Endometrium (tissue), 2 donors: ENCODE data around the gene GNPTAB.
A peak's percentile ranks its signal among the peaks of the same experiment; 100 is the strongest.

Experiments used
- FAIRE-seq: peaks from 2 replicates; lab custom pipeline; 2012; peaks lifted over from hg19 to GRCh38; lab: Jason Lieb, UNC
- donor health status: control.
- donor health status: control.

GNPTAB gene

DNA sequence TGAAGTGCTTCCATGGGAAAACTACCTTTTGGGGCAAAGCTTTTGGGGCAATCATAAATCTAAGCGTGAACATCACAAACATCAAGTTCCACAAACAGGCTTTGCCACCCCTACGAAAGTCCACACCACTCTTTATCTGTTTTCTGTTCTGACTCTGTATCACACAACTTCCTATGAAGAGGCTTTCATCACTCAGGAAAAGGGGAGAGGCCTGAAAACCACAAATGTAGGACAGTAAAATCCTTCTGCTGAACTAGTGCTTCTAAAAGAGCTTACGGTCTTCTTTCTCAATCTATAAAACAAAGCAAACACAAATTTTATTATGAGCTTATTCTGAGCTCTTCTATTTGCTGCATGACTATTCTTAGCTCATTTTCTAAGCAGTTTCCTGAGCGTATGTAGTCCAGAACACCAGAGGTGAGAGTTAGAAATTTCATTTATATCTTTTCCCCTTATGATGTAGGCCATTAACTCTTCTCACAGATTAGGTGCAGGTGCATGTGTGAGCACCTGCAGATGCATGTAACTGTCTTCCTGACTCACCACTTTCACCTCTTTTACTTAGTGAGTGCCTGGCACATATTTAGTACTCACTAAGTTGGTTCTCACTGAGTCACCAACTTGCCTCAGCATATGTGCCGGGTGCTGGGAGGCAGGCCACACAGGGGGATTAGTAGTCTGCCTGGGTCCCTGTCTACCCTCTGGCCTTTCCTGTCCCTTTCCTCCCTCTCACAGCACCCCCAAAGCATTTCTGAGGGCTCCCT lies 58.6 kb downstream of the GNPTAB start:
- FAIRE-seq: no peak

DNA sequence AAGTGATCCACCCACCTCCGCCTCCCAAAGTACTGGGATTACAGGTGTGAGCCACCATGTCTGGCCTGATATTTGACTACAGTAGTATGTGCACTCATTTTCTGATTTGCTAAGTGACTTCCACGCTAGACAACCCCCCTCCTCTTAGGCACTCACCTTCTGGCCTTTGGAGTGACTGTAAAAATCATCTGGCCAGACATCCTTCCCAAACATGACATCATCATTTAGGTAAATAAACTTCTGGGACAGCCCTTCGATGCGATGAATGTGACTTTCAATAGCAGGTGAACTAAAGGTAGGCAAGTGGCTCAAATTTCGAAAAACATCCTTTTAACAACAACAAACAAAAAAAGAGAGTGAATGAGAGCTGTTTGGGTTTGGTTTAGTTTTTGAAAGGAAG lies 60.9 kb downstream of the GNPTAB start:
- no peak for FAIRE-seq

DNA sequence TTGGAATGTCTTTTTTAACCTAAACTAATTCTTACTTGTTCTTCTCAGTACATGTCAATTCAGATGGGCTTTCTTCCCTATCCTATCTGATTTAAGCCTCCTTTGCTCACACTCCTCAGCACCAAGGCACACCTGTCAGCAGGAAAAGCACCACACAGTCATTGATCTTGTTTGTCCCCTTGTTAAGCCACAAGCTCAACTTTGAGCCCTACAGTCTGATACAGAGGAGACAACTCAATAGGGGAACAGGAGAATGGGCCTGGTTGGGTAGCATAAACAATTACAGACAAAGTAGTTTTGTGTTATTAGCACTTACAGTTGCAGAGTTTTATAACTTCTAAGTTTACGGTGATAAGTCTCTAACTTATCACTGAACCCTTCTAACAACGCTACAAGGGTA lies 62.0 kb downstream of the GNPTAB start:
- FAIRE-seq: no peak

DNA sequence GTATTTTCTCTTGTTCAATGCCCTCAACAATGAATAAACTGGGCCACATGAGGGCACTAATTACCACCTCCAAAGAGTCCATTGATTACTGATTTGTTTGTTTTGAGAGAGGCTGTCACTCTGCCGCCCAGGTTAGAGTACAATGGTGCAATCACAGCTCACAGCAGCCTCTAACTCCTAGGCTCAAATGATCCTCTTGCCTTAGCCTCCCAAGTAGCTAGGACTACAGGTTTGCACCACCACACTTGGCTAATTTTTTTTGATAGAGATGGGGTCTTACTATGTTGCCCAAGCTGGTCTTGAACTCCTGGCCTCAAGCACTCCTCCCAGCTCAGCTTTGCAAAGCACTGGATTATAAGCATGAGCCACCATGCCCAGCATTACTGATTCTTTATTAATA lies 63.2 kb downstream of the GNPTAB start:
- no peak for FAIRE-seq

DNA sequence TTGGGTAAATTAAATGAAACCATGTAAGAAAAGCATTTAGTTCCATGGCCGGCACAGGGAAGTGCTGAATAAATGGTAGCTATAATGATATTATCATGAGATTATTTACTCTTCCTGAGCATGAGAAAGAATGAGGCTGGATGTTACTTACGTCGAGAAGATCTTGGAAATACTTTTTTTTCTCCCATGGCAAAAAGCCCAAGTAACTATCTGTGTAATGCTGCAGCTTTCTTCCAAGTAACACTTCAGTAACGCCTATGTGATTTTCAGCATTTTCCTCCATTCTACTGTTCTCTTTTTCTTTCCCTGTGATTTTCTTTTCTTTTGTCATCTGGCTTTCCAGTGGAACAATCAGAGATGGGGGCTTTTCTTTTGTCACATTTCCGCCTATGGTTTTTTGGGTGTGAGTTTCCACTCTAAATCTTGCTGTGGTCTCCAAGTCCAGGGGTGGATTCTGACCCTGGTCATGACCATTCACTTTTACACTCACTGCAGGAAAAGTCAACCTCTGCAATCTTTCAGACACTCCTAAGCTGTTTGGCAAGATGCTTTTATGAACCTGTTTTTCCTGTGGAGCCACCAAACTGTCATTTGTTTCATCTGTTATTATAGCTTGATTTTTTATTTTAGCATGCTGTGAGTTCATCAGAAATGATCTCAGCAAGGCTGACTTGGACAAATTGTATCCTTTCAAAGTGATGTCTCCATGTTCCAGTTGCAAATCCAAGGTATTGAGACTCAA lies 66.5 kb downstream of the GNPTAB start:
- FAIRE-seq: no peak

DNA sequence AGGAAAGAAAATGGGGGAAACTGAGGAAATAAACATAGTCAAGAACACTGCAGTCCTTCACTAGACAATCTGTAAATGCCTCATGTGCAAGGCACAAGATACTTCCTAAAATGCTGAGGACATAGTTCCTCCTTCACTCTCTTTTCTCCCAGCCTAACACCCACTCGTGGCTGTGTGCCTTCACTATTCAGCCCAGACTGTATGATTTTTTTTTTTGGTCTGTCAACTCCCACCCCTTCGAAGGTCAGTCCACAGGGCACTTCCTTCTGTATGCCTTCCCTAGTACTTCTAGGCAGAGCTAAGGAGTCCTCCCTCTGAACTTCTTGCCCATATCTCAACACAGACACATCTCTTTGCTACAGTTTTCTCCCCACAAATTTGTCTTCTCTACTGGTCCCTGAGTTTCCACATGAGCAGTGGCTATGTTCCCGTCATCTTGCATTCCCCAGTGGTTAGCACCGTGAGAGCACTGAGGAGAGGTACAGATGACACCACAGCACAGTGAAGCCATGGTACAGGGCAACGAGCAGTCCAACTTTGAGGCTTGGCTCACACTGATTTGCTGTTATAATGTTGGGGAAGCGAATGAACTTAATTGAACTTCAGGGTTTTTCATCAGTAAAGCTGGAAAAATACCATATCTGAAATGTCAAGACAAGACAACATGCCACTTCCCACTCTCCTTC lies 67.4 kb downstream of the GNPTAB start:
- no peak for FAIRE-seq

DNA sequence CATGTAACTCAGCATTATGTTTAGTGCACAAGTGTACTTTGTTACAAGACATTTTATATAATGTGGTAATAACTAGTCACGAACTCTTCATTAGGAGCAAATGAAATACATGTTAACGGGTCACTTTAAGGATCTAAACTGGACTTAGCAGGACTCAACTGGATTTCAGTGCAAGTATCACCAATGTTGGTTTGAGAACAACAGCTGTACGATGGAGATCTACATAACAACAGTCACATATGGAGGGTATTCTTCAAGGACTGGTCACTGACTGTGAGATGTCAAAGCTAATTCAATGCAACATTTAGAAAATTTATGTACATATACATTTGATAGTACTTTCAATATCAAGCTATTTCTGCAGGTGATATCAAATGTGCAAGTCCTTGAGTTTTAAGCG lies 69.0 kb downstream of the GNPTAB start:
- FAIRE-seq: no peak

DNA sequence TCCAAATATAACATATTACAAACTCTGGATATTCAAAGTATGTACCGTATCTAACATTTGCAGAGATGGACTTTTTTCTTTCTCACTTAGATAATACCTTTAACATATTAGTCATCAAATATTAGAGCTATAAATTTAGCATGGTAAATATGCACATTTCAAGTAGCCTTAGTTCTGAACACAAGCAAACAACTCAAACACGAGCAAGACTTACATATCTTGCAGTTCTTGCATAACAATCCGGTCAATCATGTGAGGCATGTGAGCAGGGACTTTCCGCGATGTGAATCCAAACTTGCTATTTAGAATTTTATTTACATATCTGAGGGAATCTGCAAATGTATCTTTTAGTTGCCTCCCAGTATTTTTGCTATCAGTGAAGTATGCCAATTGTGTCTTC lies 69.4 kb downstream of the GNPTAB start:
- no peak for FAIRE-seq

DNA sequence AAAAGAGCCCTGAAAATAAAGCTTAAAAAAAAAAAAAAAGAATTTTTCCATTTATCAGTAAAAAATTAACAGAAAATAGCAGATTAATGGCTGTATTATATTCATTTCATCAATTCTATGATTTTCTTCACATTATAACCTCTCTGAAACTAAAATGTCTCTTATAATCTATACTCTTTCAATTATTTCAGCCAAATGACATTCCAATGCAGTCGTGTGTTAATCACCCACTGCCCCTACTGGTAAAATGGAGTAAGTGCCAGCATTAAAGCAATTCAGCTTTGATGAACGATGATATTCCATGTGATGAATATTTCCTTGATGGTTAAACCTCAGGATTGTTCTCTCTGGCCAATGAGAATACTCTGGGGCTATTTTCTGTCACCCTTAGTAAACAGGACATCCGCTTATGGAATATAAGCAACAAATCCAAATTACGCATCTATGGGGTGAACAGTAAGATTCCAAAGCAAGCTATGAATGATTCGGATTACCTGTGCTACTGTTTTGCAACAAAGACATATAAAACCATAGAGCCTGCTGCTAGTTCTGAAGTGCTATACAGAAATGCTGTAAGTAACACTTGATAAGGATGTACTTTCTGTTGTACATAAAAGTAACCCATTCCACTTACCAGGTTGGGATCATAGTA lies 71.2 kb downstream of the GNPTAB start:
- FAIRE-seq: peak; percentile 50

DNA sequence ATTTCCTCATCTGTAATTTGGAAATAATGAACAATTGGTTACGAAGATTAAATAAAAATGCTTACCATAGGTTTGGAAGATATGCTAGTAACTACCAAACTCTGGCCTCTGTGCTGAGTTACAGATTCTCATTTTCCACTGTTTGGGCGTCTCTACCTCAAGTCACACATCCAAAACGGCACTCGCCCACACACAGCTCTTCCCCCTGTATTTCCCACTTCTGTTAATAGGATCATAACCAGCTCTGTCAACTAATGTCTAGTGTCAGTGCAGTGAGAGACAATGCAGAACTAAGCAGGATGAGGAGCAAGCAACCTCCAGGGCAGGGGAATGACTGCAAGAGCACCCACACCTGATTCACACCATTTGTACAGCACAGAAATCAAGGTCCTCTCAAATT lies 80.6 kb downstream of the GNPTAB start:
- FAIRE-seq: no peak

DNA sequence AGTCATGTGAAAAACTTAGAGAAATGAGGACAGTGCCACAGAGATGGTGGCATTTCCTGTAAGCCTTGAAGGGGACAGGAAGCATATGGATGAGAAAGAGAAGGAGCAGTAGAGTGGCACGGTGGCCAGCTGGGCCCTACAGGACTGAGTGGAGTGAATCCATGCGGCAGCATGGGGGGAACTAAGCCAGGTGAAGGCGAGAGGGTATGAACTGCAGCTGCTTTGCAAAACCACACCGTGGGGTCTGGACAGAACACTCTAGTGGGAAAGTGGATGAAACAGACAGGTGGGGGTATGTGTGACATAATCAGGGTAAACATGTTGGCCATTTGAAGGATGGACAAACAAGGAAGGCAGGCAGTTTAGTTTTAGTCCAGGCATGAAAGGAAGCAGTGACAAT lies 81.1 kb downstream of the GNPTAB start:
- no peak for FAIRE-seq

DNA sequence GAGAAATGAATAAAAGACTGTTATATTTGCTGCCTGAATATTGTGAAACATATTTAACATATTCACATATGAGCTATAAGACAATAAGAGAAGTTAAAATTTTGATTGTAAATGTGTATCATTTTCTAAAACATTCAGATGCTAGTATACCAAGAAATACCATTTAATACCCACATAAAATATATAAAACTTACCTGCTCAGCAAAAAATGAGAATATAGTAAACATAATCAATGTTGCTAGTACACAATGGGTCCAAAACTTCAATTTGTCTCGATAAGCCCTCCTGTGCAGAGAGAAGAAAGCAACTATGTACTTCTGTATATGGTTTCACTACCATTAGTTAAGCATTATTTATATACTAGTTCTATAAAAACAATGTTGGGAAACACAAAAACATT lies 81.9 kb downstream of the GNPTAB start:
- FAIRE-seq: no peak

DNA sequence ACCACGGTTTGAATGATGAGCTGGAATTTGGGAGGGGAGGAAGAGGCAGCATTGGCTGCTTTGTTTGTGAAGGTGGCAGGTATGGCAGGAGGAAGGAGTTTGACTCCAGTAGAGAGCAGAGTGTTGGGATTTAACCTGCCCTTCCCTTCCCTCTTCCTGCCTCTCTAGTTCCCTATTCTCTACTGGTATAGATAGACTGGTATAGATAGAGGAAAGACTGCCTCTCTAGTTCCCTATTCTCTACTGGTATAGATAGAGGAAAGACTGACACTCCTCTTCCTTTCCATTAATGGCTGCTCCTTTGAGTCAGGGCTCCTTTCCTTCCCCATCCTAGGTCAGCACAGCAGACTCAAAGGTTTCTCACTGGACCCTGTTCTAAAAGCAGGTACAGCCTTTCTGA lies 83.1 kb downstream of the GNPTAB start:
- FAIRE-seq: no peak

DNA sequence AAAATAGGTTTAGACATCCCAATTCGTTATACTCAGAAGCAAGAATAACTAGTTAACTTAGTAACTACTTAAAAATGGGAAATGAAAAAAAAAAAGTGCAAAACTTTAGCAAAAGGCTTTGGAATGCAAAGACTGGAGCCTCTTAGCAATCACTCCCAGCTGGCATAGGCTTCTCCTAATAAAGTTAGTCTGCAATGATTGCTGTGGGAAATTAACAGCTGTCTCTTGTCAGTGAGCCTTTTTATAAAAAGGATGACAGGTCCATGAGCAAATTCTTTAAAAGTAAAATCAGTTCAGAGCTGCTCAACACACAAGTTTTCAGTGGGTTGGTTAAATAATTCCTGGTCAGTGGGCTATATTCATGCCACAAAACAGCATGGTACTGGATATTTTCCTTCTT lies 84.1 kb downstream of the GNPTAB start:
- no peak for FAIRE-seq

DNA sequence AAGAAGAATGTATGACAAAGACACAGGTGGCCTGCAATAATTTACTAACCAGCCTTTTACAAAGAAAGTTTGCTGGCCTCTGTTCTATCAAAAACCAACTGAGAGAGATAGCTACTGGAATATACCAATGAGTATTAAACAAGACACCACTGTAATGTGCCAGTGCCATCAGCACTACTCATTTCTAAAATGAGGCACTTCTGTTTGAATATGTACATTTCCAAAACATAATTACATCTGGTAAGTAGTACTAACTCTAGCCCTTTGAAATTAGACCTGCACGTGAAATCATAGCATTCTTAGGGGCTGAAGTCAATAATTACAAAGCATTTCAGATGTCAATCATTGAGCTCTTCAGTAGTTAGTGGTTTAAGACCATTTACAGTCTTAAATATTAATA lies 84.6 kb downstream of the GNPTAB start:
- no peak for FAIRE-seq

DNA sequence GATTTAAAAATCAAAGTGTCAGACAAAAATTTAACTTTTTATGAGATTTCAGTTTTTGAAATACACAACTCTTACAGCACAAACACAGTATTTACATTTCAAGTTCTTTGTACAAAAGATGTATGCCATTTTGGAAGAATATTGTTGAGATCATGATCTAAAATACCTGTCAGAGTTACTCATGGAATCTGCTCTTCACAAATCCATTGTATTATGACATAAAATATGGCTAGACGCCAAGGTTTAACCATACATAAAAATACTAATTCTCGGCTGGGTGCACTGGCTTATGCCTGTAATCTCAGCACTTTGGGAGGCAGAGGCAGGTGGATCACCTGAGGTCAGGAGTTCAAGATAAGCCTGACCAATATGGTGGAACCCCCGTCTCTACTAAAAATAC lies 85.3 kb downstream of the GNPTAB start:
- no peak for FAIRE-seq

DNA sequence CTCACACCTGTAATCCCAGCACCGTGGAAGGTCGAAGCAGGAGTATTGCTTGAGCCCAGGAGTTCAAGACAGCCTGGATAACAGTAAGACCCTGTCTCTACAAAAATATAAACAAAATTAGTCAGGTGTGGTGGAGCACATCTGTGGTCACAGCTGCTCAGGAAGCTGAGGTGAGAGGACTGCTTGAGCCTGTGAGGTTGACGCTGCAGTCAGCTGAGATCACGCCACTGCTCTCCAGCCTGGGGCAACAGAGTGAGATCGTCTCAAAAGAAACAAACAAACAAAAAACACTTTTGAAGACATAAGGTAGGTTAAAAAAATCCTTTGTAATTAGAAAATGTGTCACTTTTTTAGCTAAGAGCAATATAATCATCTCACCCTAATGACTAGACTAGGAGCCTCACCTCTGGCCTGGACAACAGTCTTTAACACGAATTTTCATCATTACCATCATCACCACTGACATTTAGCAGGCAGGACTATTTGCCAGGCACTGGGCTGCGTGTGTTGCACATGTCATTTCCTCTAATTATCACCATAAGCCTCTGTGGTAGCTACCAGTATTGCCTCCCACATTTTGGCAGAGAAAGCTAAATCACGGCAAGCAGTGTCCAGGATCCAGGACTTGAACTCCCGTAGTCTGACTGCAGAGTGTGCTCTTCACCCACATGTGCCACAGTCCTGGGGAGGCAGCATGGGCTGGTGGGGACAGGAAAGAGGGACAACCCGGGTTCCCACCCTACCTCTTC lies 86.9 kb downstream of the GNPTAB start:
- no peak for FAIRE-seq

DNA sequence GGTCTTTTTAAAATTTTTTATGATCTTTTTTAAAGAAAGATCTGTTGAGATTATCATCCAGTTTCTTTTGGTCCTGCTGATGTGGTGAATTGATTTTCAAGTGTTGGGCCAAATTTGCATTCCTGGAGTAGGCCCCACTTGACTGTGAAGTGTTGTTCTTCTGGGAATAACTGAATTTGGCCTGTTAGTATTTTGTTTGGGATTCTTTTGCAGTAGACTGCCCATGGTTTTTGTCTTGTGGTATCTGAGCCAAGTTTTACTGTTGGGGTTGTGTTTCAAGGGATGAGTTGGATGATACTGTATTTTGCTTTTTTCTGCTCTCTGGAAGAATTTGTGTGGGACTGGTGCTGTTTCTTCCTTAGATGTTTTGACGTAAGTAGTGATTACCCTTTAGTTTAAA lies 87.5 kb downstream of the GNPTAB start:
- peak; percentile 59 for FAIRE-seq

DNA sequence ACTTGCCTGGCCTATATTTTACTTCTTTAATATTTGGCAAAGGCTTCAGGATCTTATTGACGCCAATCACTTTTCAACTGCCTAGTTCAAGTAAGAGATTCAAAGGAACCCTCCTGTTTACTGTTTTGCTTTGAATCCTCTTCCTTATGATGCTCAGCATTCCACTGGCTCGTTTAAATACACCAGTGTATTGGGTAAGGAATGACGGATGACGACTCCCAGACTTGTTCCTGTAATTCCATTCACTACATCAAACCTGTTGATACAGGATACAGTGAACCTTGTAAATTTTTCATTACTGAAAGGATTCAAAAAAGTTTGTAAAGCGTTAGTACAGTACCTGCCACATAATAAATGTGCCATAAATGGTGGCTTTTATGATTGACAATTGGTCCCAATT lies 89.8 kb downstream of the GNPTAB start:
- no peak for FAIRE-seq

DNA sequence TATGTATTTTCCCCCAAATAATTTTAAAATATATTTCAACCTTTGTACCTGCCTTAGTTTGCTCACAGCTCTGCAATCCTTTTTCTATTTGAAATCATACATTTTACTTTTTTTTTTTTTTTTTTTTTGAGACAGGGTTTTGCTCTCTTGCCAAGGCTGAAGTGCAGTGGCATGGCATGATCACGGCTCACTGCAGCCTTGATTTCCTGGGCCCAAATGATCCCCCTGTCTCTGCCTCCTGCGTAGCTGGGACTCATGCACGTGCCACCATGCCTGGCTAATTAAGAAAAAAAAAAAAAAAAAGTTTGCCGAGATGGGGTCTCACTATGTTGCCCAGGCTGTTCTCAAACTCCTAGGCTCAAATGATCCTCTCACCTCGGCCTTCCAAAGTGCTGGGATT lies 90.2 kb downstream of the GNPTAB start:
- FAIRE-seq: no peak

DNA sequence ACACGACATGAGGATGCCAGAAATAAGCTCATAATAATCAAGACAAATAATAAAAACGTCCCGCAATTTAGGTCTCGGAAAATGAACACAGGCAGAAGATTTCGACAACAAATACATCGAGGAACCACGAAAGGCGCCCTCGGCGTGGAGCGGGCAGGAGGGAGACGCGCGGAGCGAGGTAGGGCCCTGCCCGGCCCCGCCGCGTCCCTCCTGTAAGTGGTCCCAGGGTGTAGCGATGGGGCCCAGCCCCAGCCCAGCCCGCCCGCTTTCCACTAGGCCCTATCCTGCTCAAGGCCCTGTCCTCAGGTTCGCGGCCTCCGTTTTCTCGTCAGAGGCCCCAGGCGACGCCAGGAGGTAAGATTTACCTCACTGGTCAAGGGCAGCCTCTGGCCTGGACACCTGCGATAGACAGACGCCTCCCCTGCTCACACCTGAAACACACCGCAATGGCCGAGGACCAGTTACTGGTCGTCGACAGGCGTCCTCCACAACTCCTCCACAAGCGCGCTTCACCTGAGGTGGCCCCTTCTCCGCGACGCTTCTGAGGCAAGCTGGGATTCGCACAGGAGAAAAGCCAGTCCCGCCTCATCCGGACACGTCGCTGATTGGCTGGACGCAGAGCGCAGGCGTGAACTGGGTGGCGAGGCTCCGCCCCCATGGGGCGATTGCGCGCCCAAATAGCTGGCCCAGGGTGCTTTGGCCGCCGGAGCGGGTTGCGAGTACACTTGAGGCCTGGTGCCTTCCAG lies 91.7 kb downstream of the GNPTAB start, which contains the start of gene SYCP3:
SYCP3 (minus strand) TSS at position 543 of the 746 bp plus-strand sequence. CDS start 1,527 bp downstream, outside the sequence.
- FAIRE-seq: no peak
